GM12878 (cell line): ENCODE data around the gene SAC3D1. TPM values are rescaled to one million over a fixed set of nuclear protein-coding genes. Genes with fewer than 3 reads are reported as not detected.

Experiments
- BCL11A ChIP-seq: IDR thresholded peaks from 2 replicates; pipeline ENCODE4 v1.6.1; 2011; ENCODE audit warnings: low read depth, low read length
- BRCA1 ChIP-seq: IDR thresholded peaks from 2 replicates; pipeline ENCODE4 v1.6.1; 2011; ENCODE audit warnings: low read depth, low read length, improper control_type of control experiment
- CEBPB ChIP-seq, 2 experiments: fragments of 150-350 bp in 1 of 2; IDR thresholded peaks; 2 replicates each; pipeline ENCODE4 v1.6.1; 2012 to 2014; ENCODE audit warnings: low read depth in 2 of 2, low read length in 2 of 2, borderline replicate concordance in 1 of 2, inconsistent platforms in 1 of 2
- CHD2 ChIP-seq: IDR thresholded peaks from 2 replicates; pipeline ENCODE4 v1.6.1; 2011; ENCODE audit warnings: low read depth, low read length, improper control_type of control experiment, borderline replicate concordance
- FOS ChIP-seq: IDR thresholded peaks from 3 replicates; pipeline ENCODE4 v1.6.1; 2011; ENCODE audit warnings: borderline replicate concordance; ENCODE audit not compliant: insufficient read length; ENCODE audit errors: extremely low read depth
- HDAC2 ChIP-seq: fragments of 200-600 bp; sonication (generic); IDR thresholded peaks from 2 replicates; pipeline ENCODE4 v1.6.1; 2017
- KAT2A ChIP-seq: conservative IDR thresholded peaks from 2 replicates; pipeline ENCODE4 v1.6.1; 2011; ENCODE audit warnings: low read depth, low read length; ENCODE audit not compliant: control insufficient read depth
- SUZ12 ChIP-seq: fragments of 200-600 bp; sonication (generic); IDR thresholded peaks from one replicate; pipeline ENCODE4 v1.6.1; 2018; ENCODE audit warnings: antibody characterized with exemption, mild to moderate bottlenecking; ENCODE audit not compliant: unreplicated experiment
- ZNF24 ChIP-seq: fragments of 450-650 bp; IDR thresholded peaks from 2 replicates; pipeline ENCODE4 v1.6.1; 2017; ENCODE audit warnings: antibody characterized with exemption, mild to moderate bottlenecking
- polyA plus RNA-seq, 11 experiments: library from polyadenylated mRNA; depleted of rRNA in 4 of 11; unstranded in 6 of 11; stranded (reverse) in 5 of 11; fragments of >200 nt; fragmentation: Nextera tagmentation in 4 of 11; fragmentation: Illumina TruSeq in 1 of 11; extraction: Ambion mirVana in 4 of 11; extraction: Trizol in 1 of 11; gene quantifications; 1 replicate in 1 of 11; 2 replicates in 10 of 11; pipeline versions ENCODE4 v1.2.1 to v1.2.3, GENCODE V29; 2011 to 2016; ENCODE audit warnings: inconsistent platforms in 2 of 11, missing spikeins in 2 of 11, low read depth in 1 of 11
- total RNA-seq, 4 experiments: library from RNA; depleted of rRNA in 3 of 4; stranded (reverse); fragments of >200 nt in 3 of 4; fragmentation: Illumina TruSeq in 1 of 4; extraction: Trizol in 1 of 4; gene quantifications; 2 replicates each; pipeline versions ENCODE4 v1.2.1 to v1.2.3, GENCODE V29; 2013 to 2021
- TF ChIP-seq, protein P1 (sequence below): IDR thresholded peaks from 2 replicates; pipeline ENCODE4 v1.6.1; 2012; ENCODE audit warnings: improper control_type of control experiment, low read depth, low read length; ENCODE audit not compliant: insufficient replicate concordance
- TF ChIP-seq, protein P2 (sequence below): fragments of 450-650 bp; IDR thresholded peaks from 2 replicates; pipeline ENCODE4 v1.6.1; 2014; ENCODE audit warnings: mild to moderate bottlenecking
- TF ChIP-seq, protein P3 (sequence below): fragments of 450-650 bp; IDR thresholded peaks from 2 replicates; pipeline ENCODE4 v1.6.1; 2017; ENCODE audit warnings: antibody characterized with exemption, mild to moderate bottlenecking, moderate library complexity
- TF ChIP-seq, protein P4 (sequence below): fragments of 450-650 bp; IDR thresholded peaks from 2 replicates; pipeline ENCODE4 v1.6.1; 2018; ENCODE audit warnings: mild to moderate bottlenecking, low read depth, moderate library complexity; ENCODE audit not compliant: partially characterized antibody
- TF ChIP-seq, protein P5 (sequence below): IDR thresholded peaks from 2 replicates; pipeline ENCODE4 v1.6.1; 2012; ENCODE audit warnings: low read depth, low read length, improper control_type of control experiment

The SAC3D1 gene
- total and polyA plus RNA-seq, 10 of the 15 experiments (the other 5 are each of a cell fraction or from before 2014, with no cell fraction given): 0.16 to 44.6 (median 12.1) TPM

DNA sequence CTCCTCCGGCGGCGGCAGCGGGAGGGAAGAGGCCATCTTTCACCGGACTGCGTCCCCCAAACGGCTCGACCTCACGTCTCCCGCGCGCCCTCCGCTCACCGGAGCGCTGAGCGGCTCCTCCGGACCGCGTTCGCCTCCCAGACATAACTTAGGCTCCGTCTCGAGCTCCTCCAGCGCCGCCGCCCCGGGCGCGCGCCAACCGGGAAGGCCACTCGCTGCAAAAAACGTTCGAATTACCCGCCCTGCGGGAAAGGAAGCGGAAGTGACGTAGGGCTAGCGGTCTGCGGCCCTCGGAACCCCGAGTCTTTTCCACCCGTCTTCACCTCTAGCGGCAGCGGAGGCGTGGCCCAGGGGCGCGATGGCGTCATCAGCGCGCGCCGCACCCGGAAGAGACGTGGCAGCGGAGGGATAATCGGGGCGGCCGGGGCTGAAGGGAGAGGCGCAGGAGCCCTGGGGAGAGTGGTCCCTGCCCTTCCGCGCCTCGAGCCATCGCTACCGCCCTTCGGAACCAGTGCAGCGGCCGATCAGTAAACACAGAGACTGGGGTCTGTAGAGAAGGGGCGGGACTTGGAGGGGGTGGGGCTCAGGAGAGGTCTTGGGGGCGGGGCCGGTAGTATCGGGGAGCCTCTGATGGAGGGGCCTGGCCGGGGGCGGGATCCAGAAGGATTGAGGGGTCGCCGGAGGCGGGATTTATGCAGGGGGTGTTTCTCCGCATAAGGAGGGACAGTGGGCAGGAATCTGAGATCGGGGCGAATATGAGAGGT lies 43.0 kb downstream of the SAC3D1 start, which contains the start of the genes CDCA5 and ZFPL1 (continued):
- TF ChIP-seq, protein P1, sequence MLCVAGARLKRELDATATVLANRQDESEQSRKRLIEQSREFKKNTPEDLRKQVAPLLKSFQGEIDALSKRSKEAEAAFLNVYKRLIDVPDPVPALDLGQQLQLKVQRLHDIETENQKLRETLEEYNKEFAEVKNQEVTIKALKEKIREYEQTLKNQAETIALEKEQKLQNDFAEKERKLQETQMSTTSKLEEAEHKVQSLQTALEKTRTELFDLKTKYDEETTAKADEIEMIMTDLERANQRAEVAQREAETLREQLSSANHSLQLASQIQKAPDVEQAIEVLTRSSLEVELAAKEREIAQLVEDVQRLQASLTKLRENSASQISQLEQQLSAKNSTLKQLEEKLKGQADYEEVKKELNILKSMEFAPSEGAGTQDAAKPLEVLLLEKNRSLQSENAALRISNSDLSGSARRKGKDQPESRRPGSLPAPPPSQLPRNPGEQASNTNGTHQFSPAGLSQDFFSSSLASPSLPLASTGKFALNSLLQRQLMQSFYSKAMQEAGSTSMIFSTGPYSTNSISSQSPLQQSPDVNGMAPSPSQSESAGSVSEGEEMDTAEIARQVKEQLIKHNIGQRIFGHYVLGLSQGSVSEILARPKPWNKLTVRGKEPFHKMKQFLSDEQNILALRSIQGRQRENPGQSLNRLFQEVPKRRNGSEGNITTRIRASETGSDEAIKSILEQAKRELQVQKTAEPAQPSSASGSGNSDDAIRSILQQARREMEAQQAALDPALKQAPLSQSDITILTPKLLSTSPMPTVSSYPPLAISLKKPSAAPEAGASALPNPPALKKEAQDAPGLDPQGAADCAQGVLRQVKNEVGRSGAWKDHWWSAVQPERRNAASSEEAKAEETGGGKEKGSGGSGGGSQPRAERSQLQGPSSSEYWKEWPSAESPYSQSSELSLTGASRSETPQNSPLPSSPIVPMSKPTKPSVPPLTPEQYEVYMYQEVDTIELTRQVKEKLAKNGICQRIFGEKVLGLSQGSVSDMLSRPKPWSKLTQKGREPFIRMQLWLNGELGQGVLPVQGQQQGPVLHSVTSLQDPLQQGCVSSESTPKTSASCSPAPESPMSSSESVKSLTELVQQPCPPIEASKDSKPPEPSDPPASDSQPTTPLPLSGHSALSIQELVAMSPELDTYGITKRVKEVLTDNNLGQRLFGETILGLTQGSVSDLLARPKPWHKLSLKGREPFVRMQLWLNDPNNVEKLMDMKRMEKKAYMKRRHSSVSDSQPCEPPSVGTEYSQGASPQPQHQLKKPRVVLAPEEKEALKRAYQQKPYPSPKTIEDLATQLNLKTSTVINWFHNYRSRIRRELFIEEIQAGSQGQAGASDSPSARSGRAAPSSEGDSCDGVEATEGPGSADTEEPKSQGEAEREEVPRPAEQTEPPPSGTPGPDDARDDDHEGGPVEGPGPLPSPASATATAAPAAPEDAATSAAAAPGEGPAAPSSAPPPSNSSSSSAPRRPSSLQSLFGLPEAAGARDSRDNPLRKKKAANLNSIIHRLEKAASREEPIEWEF: no peak
- TF ChIP-seq ZNF24: no peak
- no peak for TF ChIP-seq BRCA1
- TF ChIP-seq BCL11A: no peak
- TF ChIP-seq, protein P2, sequence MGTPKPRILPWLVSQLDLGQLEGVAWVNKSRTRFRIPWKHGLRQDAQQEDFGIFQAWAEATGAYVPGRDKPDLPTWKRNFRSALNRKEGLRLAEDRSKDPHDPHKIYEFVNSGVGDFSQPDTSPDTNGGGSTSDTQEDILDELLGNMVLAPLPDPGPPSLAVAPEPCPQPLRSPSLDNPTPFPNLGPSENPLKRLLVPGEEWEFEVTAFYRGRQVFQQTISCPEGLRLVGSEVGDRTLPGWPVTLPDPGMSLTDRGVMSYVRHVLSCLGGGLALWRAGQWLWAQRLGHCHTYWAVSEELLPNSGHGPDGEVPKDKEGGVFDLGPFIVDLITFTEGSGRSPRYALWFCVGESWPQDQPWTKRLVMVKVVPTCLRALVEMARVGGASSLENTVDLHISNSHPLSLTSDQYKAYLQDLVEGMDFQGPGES: peak; percentile 58
- TF ChIP-seq FOS: no peak
- peak; percentile 92 for TF ChIP-seq CHD2
- peak; percentile 97; the same call in 1 of the 2 replicates for TF ChIP-seq HDAC2
- TF ChIP-seq, protein P3, sequence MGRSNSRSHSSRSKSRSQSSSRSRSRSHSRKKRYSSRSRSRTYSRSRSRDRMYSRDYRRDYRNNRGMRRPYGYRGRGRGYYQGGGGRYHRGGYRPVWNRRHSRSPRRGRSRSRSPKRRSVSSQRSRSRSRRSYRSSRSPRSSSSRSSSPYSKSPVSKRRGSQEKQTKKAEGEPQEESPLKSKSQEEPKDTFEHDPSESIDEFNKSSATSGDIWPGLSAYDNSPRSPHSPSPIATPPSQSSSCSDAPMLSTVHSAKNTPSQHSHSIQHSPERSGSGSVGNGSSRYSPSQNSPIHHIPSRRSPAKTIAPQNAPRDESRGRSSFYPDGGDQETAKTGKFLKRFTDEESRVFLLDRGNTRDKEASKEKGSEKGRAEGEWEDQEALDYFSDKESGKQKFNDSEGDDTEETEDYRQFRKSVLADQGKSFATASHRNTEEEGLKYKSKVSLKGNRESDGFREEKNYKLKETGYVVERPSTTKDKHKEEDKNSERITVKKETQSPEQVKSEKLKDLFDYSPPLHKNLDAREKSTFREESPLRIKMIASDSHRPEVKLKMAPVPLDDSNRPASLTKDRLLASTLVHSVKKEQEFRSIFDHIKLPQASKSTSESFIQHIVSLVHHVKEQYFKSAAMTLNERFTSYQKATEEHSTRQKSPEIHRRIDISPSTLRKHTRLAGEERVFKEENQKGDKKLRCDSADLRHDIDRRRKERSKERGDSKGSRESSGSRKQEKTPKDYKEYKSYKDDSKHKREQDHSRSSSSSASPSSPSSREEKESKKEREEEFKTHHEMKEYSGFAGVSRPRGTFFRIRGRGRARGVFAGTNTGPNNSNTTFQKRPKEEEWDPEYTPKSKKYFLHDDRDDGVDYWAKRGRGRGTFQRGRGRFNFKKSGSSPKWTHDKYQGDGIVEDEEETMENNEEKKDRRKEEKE: no peak
- TF ChIP-seq, protein P4, sequence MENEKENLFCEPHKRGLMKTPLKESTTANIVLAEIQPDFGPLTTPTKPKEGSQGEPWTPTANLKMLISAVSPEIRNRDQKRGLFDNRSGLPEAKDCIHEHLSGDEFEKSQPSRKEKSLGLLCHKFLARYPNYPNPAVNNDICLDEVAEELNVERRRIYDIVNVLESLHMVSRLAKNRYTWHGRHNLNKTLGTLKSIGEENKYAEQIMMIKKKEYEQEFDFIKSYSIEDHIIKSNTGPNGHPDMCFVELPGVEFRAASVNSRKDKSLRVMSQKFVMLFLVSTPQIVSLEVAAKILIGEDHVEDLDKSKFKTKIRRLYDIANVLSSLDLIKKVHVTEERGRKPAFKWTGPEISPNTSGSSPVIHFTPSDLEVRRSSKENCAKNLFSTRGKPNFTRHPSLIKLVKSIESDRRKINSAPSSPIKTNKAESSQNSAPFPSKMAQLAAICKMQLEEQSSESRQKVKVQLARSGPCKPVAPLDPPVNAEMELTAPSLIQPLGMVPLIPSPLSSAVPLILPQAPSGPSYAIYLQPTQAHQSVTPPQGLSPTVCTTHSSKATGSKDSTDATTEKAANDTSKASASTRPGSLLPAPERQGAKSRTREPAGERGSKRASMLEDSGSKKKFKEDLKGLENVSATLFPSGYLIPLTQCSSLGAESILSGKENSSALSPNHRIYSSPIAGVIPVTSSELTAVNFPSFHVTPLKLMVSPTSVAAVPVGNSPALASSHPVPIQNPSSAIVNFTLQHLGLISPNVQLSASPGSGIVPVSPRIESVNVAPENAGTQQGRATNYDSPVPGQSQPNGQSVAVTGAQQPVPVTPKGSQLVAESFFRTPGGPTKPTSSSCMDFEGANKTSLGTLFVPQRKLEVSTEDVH: peak; percentile 94
- no peak for TF ChIP-seq SUZ12
- no peak for TF ChIP-seq CEBPB (IDR thresholded peaks at IDR 0.05; ENCODE audit: borderline replicate concordance in 1 of 2, low read depth in 2 of 2, low read length in 2 of 2)
- no peak for TF ChIP-seq KAT2A
- TF ChIP-seq, protein P5, sequence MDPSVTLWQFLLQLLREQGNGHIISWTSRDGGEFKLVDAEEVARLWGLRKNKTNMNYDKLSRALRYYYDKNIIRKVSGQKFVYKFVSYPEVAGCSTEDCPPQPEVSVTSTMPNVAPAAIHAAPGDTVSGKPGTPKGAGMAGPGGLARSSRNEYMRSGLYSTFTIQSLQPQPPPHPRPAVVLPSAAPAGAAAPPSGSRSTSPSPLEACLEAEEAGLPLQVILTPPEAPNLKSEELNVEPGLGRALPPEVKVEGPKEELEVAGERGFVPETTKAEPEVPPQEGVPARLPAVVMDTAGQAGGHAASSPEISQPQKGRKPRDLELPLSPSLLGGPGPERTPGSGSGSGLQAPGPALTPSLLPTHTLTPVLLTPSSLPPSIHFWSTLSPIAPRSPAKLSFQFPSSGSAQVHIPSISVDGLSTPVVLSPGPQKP: peak; percentile 68
